ENCODE results near the gene TIAM1.

TIAM1 gene

GRCh38 chr21:31343680-31344480, at the start of gene TIAM1:
Gene TIAM1, minus strand, starts transcription at chr21:31344261. Its CDS starts 77,289 bp downstream, at chr21:31266972.
- TF ChIP-seq GATA3 (IDR thresholded peaks at IDR 0.05; ENCODE audit: low read depth, low read length) (no peak), GATA2 (IDR thresholded peaks at IDR 0.05; ENCODE audit: low read depth, low read length) (no peak)

- TF ChIP-seq GATA3 (IDR thresholded peaks at IDR 0.05; ENCODE audit: low read depth, low read length) (no peak), GATA2 (IDR thresholded peaks at IDR 0.05; ENCODE audit: low read depth, low read length) (no peak)
Observed at GRCh38 chr21:31387560-31388186, 43.6 kb upstream of the TIAM1 start.

- no peak for TF ChIP-seq GATA3 (IDR thresholded peaks at IDR 0.05; ENCODE audit: low read depth, low read length)
Observed at GRCh38 chr21:31386006-31386405, 41.9 kb upstream of the TIAM1 start.

GRCh38 chr21:31383770-31384169, 39.7 kb upstream of the TIAM1 start:
- TF ChIP-seq GATA2 (IDR thresholded peaks at IDR 0.05; ENCODE audit: low read depth, low read length) (no peak), GATA3 (IDR thresholded peaks at IDR 0.05; ENCODE audit: low read depth, low read length) (no peak)

GRCh38 chr21:31382060-31382459, 38.0 kb upstream of the TIAM1 start:
- TF ChIP-seq GATA2 (IDR thresholded peaks at IDR 0.05; ENCODE audit: low read depth, low read length) (no peak), GATA3 (IDR thresholded peaks at IDR 0.05; ENCODE audit: low read depth, low read length) (no peak)

GRCh38 chr21:31376301-31376700, 32.2 kb upstream of the TIAM1 start:
- TF ChIP-seq GATA2 (IDR thresholded peaks at IDR 0.05; ENCODE audit: low read depth, low read length) (no peak), GATA3 (IDR thresholded peaks at IDR 0.05; ENCODE audit: low read depth, low read length) (no peak)

GRCh38 chr21:31374395-31374794, 30.3 kb upstream of the TIAM1 start:
- TF ChIP-seq GATA2 (IDR thresholded peaks at IDR 0.05; ENCODE audit: low read depth, low read length) = no peak
- TF ChIP-seq GATA3 (IDR thresholded peaks at IDR 0.05; ENCODE audit: low read depth, low read length) = no peak

- no peak for TF ChIP-seq GATA3 (IDR thresholded peaks at IDR 0.05; ENCODE audit: low read depth, low read length)
- no peak for TF ChIP-seq GATA2 (IDR thresholded peaks at IDR 0.05; ENCODE audit: low read depth, low read length)
Observed at GRCh38 chr21:31372471-31372765, 28.4 kb upstream of the TIAM1 start.

- TF ChIP-seq GATA3 (IDR thresholded peaks at IDR 0.05; ENCODE audit: low read depth, low read length) (no peak), GATA2 (IDR thresholded peaks at IDR 0.05; ENCODE audit: low read depth, low read length) (no peak)
Observed at GRCh38 chr21:31371715-31372470, 27.8 kb upstream of the TIAM1 start.

GRCh38 chr21:31370893-31371544, 27.0 kb upstream of the TIAM1 start:
- TF ChIP-seq GATA2 (IDR thresholded peaks at IDR 0.05; ENCODE audit: low read depth, low read length) (no peak), GATA3 (IDR thresholded peaks at IDR 0.05; ENCODE audit: low read depth, low read length) (no peak)

GRCh38 chr21:31370281-31370892, 26.3 kb upstream of the TIAM1 start:
- no peak for TF ChIP-seq GATA3 (IDR thresholded peaks at IDR 0.05; ENCODE audit: low read depth, low read length)
- TF ChIP-seq GATA2 (IDR thresholded peaks at IDR 0.05; ENCODE audit: low read depth, low read length) = no peak

- no peak for TF ChIP-seq GATA2 (IDR thresholded peaks at IDR 0.05; ENCODE audit: low read depth, low read length)
Observed at GRCh38 chr21:31368361-31368760, 24.3 kb upstream of the TIAM1 start.

GRCh38 chr21:31367801-31368200, 23.7 kb upstream of the TIAM1 start:
- no peak for TF ChIP-seq GATA2 (IDR thresholded peaks at IDR 0.05; ENCODE audit: low read depth, low read length)
- no peak for TF ChIP-seq GATA3 (IDR thresholded peaks at IDR 0.05; ENCODE audit: low read depth, low read length)

GRCh38 chr21:31366825-31367224, 22.8 kb upstream of the TIAM1 start:
- TF ChIP-seq GATA3 (IDR thresholded peaks at IDR 0.05; ENCODE audit: low read depth, low read length) (no peak), GATA2 (IDR thresholded peaks at IDR 0.05; ENCODE audit: low read depth, low read length) (no peak)

Data from SH-SY5Y (cell line).